Breast epithelium (tissue), 4 donors: ENCODE results near the gene POLR2L. TPM values are rescaled to one million over a fixed set of nuclear protein-coding genes. Genes with fewer than 3 reads are reported as not detected.

Source experiments
- DNase-seq, 2 donors: peaks; one replicate each; pipeline ENCODE4 v3.0.0-alpha.2; 2019; ENCODE audit warnings: low spot score in 2 of 2
- H3K27ac ChIP-seq, 2 donors: fragments of 200-600 bp; sonication (generic) in 1 of 2; one replicate each; pipeline ENCODE4 v1.5.1; 2016 to 2019; ENCODE audit warnings: mild to moderate bottlenecking in 1 of 2
- H3K27me3 ChIP-seq, 2 donors: fragments of 200-600 bp; sonication (generic) in 1 of 2; one replicate each; pipeline versions ENCODE4 v1.5.1 to v1.6.0; 2017 to 2019; ENCODE audit warnings: control low read depth in 1 of 2, mild to moderate bottlenecking in 1 of 2
- H3K36me3 ChIP-seq: fragments of 200-600 bp; one replicate; pipeline ENCODE4 v1.5.1; 2019
- H3K4me1 ChIP-seq, 2 donors: fragments of 200-600 bp; sonication (generic); one replicate each; pipeline ENCODE4 v1.5.1; 2016 to 2019; ENCODE audit warnings: control low read depth in 1 of 2
- H3K4me3 ChIP-seq, 3 donors: fragments of 200-600 bp; sonication (generic); 1 replicate in 2 of 3; 2 replicates in 1 of 3; pipeline ENCODE4 v1.5.1; 2016 to 2019; ENCODE audit warnings: mild to moderate bottlenecking in 3 of 3, moderate library complexity in 2 of 3
- H3K9me3 ChIP-seq, 2 donors: fragments of 200-600 bp; sonication (generic) in 1 of 2; one replicate each; pipeline ENCODE4 v1.5.1; 2016 to 2019; ENCODE audit warnings: control low read depth in 1 of 2
- CTCF ChIP-seq, 3 donors: fragments of 450-650 bp; IDR thresholded peaks; one replicate each; pipeline ENCODE4 v1.5.1; 2016 to 2017; ENCODE audit warnings: antibody characterized with exemption in 3 of 3, mild to moderate bottlenecking in 3 of 3, moderate library complexity in 3 of 3
- POLR2A ChIP-seq: fragments of 450-650 bp; IDR thresholded peaks from one replicate; pipeline ENCODE4 v1.6.1; 2016; ENCODE audit warnings: antibody characterized with exemption, mild to moderate bottlenecking, moderate library complexity
- POLR2AphosphoS5 ChIP-seq, 3 donors: sonication (generic); formaldehyde crosslinking; IDR thresholded peaks; one replicate each; pipeline ENCODE4 v1.6.1; 2017; ENCODE audit warnings: antibody characterized with exemption in 3 of 3
- intact Hi-C: fragments of 100-400 bp; cut with DNase I; formaldehyde crosslinking; loops from one replicate; pipeline ENCODE4 v1.15.1; 2023; ENCODE audit warnings: low total_unique reads
- total RNA-seq, 3 donors: library from RNA; depleted of rRNA; stranded (reverse); fragments of >200 nt; gene quantifications; one replicate each; pipeline ENCODE4 v1.1.0, GENCODE V29; 2016

POLR2L gene
- total RNA-seq, 3 donors from 2014 or later: 51.8 to 126 (median 96.7) TPM

DNA sequence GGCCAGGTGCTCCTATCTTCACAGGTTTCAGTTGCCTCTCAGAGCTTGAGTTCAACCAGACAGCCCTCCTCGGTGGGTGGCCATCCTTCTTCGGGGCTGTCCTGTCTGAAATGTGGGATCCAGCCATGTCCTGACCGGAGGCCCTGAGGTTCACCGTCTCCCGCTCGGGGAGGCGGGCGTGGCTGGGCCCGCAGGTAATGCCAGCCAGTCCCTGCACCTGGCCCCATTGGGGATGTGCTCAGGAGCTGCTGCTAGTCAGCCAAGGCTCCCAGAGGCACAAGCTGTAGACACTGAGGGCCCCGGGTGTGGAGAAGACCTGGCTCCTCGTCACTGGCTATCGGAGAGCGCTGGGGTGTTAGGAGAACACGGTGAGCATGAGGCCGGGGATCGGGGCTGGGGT is 32.9 kb upstream of the POLR2L start:
- Histone ChIP-seq H3K4me3 (no peak overlapping the region), H3K36me3 (no peaks in the 10 kb centered on the region), H3K9me3 (no peaks in the 10 kb centered on the region), H3K27ac (no peak overlapping the region), H3K4me1 (no peaks in the 10 kb centered on the region), H3K27me3 (no peaks in the 10 kb centered on the region)
- intact Hi-C loops: no loop called here
- TF ChIP-seq POLR2AphosphoS5 (IDR thresholded peaks at IDR 0.05): no peak
- no peak for TF ChIP-seq POLR2A
- TF ChIP-seq CTCF (IDR thresholded peaks at IDR 0.05): no peak
- no peak for DNase-seq

DNA sequence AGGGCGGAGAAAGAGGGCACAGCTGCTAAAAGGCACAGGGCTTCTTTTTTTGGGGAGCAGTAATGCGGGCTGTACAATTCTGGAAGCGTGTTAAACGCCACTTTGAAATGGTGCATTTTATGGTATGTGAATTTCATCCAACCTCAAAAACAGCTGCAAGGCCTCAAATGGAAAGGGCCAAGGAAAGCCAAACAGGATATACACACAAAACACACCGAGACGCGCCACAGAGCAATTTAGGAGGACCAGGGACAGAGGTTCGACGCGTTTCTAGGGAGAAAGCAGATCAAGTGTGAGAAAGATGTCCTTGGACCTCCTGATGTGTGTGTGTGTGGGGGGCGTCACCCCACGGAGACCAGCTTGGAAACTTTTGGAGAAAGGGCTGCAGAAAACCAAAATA is 31.4 kb upstream of the POLR2L start:
- intact Hi-C loops: no loop called here
- H3K27me3 ChIP-seq: no peaks in the 10 kb centered on the region
- no peaks in the 10 kb centered on the region for H3K4me1 ChIP-seq
- no peaks in the 10 kb centered on the region for H3K36me3 ChIP-seq
- H3K4me3 ChIP-seq: no peak overlapping the region
- H3K9me3 ChIP-seq: no peaks in the 10 kb centered on the region
- no peak overlapping the region for H3K27ac ChIP-seq
- DNase-seq: no peak
- TF ChIP-seq POLR2A (no peak), POLR2AphosphoS5 (IDR thresholded peaks at IDR 0.05) (no peak), CTCF (IDR thresholded peaks at IDR 0.05) (no peak)

GRCh38 chr11:872799-873198 is 30.5 kb upstream of the POLR2L start:
- Histone ChIP-seq H3K36me3 (no peaks in the 10 kb centered on the region), H3K4me3 (no peak overlapping the region), H3K27ac (no peak overlapping the region), H3K4me1 (no peaks in the 10 kb centered on the region), H3K9me3 (no peaks in the 10 kb centered on the region), H3K27me3 (no peaks in the 10 kb centered on the region)
- intact Hi-C loops: no loop called here
- TF ChIP-seq POLR2AphosphoS5 (IDR thresholded peaks at IDR 0.05) (no peak), CTCF (IDR thresholded peaks at IDR 0.05) (no peak), POLR2A (no peak)
- no peak for DNase-seq

- H3K4me1 ChIP-seq: no peaks in the 10 kb centered on the region
- DNase-seq: no peak
- no peaks in the 10 kb centered on the region for H3K27me3 ChIP-seq
- TF ChIP-seq POLR2AphosphoS5 (IDR thresholded peaks at IDR 0.05) (no peak), POLR2A (no peak), CTCF (IDR thresholded peaks at IDR 0.05) (no peak)
- no peaks in the 10 kb centered on the region for H3K9me3 ChIP-seq
- no peak overlapping the region for H3K27ac ChIP-seq
- H3K4me3 ChIP-seq: no peak overlapping the region
- intact Hi-C loops: no loop called here
- no peaks in the 10 kb centered on the region for H3K36me3 ChIP-seq
These were observed 29.1 kb upstream of the POLR2L start for GRCh38 chr11:871472-871871.

DNA sequence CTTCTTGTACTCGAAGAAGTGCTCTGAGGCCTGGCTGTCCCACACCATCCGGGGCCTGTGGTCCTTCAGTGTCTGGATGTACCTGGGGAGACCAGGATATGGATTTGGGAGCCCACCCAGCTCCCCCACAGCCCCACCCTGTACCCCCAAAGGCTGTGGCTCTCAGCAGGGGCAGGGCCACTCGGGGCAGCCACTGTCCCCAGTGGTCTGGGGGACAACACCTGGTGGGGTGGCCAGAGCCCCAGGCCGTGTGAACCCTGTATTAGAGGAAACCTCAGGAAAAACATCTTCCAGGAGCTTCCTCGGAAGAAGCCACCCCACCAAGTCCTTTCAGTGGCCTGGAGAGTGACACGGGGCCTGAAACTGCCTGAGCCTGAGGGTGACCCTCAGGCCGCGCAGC is 28.1 kb upstream of the POLR2L start:
- H3K4me1 ChIP-seq: no peaks in the 10 kb centered on the region
- H3K9me3 ChIP-seq: no peaks in the 10 kb centered on the region
- H3K27ac ChIP-seq: no peak overlapping the region
- intact Hi-C loops: no loop called here
- DNase-seq: no peak
- no peak overlapping the region for H3K4me3 ChIP-seq
- TF ChIP-seq POLR2AphosphoS5 (IDR thresholded peaks at IDR 0.05) (no peak), POLR2A (no peak), CTCF (IDR thresholded peaks at IDR 0.05) (no peak)
- H3K36me3 ChIP-seq: no peaks in the 10 kb centered on the region
- H3K27me3 ChIP-seq: no peaks in the 10 kb centered on the region
